ENCODE results near the gene NSD1.

Gene NSD1

GRCh38 chr5:177264178-177264577, 130.6 kb downstream of the NSD1 start:
- ChIA-PET POLR2A (interaction anchor here (0.6 kb wide), 1 partner anchor 35 kb away, joined by 3 read pairs; no protein-coding TSS in a partner anchor), CTCF (interaction anchor here (0.7 to 3.4 kb wide), 8 partner anchors 9 to 152 kb away, joined by 3 to 19 read pairs (median 3); no protein-coding TSS in a partner anchor)
- no peak for DNase-seq (ENCODE audit: low read depth, low spot score)
- TF ChIP-seq CTCF (IDR thresholded peaks at IDR 0.05; ENCODE audit: insufficient read depth, low read length, missing control alignments): no peak
- no peak overlapping the region for H3K4me3 ChIP-seq (ENCODE audit: low read depth, low read length)

GRCh38 chr5:177265395-177265794, 131.8 kb downstream of the NSD1 start:
- ChIA-PET CTCF (interaction anchor here (1.2 to 3.4 kb wide), 2 partner anchors 43 to 151 kb away, joined by 3 to 19 read pairs; no protein-coding TSS in a partner anchor), POLR2A (no interaction called here)
- no peak for TF ChIP-seq CTCF (IDR thresholded peaks at IDR 0.05; ENCODE audit: insufficient read depth, low read length, missing control alignments)
- DNase-seq (ENCODE audit: low read depth, low spot score): no peak
- H3K4me3 ChIP-seq (ENCODE audit: low read depth, low read length): no peak overlapping the region

- POLR2A ChIA-PET: no interaction called here
- no peak for DNase-seq (ENCODE audit: low read depth, low spot score)
- H3K4me3 ChIP-seq (ENCODE audit: low read depth, low read length): no peak overlapping the region
- no peak for TF ChIP-seq CTCF (IDR thresholded peaks at IDR 0.05; ENCODE audit: insufficient read depth, low read length, missing control alignments)
- CTCF ChIA-PET: interaction anchor here (1.0 to 3.2 kb wide), 4 partner anchors 14 to 157 kb away, joined by 3 to 31 read pairs (median 5); no protein-coding TSS in a partner anchor
Observed at GRCh38 chr5:177269232-177269895, 135.8 kb downstream of the NSD1 start.

- ChIA-PET POLR2A (no interaction called here), CTCF (interaction anchor here (0.6 to 3.2 kb wide), 6 partner anchors 10 to 198 kb away, joined by 3 to 31 read pairs (median 3); no protein-coding TSS in a partner anchor)
- no peak for DNase-seq (ENCODE audit: low read depth, low spot score)
- TF ChIP-seq CTCF (IDR thresholded peaks at IDR 0.05; ENCODE audit: insufficient read depth, low read length, missing control alignments): no peak
- H3K4me3 ChIP-seq (ENCODE audit: low read depth, low read length): no peak overlapping the region
Observed at GRCh38 chr5:177269976-177270375, 136.4 kb downstream of the NSD1 start.

GRCh38 chr5:177270653-177271052, 137.1 kb downstream of the NSD1 start:
- ChIA-PET CTCF (interaction anchor here (0.6 to 3.2 kb wide), 6 partner anchors 11 to 199 kb away, joined by 3 to 31 read pairs (median 3); no protein-coding TSS in a partner anchor), POLR2A (no interaction called here)
- no peak for TF ChIP-seq CTCF (IDR thresholded peaks at IDR 0.05; ENCODE audit: insufficient read depth, low read length, missing control alignments)
- no peak overlapping the region for H3K4me3 ChIP-seq (ENCODE audit: low read depth, low read length)
- no peak for DNase-seq (ENCODE audit: low read depth, low spot score)

DNA sequence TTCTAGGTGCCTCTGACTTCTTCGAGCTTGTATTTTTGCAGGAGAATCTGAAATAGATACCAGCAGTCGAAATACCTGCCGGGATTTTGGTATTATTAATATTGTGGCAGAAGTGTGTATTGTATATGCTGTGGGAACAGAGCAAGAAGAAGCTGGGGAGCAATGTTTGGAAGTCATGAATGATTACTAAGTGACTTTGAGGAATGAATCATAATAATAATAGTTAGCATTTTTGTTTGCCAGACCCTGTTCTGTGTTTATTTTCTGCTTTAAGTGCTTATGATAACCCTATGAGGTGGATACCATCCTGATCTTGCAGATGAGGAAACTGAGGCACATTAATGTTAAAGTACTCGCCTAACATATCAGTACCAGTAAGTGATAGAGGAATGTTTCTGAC, 137.5 kb downstream of the NSD1 start:
- no peak for TF ChIP-seq CTCF (IDR thresholded peaks at IDR 0.05; ENCODE audit: insufficient read depth, low read length, missing control alignments)
- H3K4me3 ChIP-seq (ENCODE audit: low read depth, low read length): no peak overlapping the region
- no peak for DNase-seq (ENCODE audit: low read depth, low spot score)
- ChIA-PET CTCF (interaction anchor here (1.0 to 3.2 kb wide), 3 partner anchors 11 to 158 kb away, joined by 3 to 31 read pairs (median 3); no protein-coding TSS in a partner anchor), POLR2A (no interaction called here)
